ENCODE data around the gene ANTXRL.
"Not testable (repeated sequence)": the region's sequence is repeated elsewhere in the genome, so short reads cannot be mapped to it uniquely, and the experiment has no call there.

The ANTXRL gene

GRCh38 chr10:46315071-46315860, 28.5 kb downstream of the ANTXRL start:
- not testable (repeated sequence) for H3K4me1 Mint-ChIP-seq, H3K4me3 Mint-ChIP-seq, DNase-seq, H3K27me3 Mint-ChIP-seq, H3K9me3 Mint-ChIP-seq
- peak overlapping the region in 1 of 2 donors; percentile 9 for H3K27ac Mint-ChIP-seq
- ATAC-seq = peak; percentile 6

- H3K27ac Mint-ChIP-seq = no peak overlapping the region
- DNase-seq (no peak), ATAC-seq (no peak)
- H3K27me3 Mint-ChIP-seq = no peaks in the 10 kb centered on the region
- no peak overlapping the region for H3K4me3 Mint-ChIP-seq
- no peaks in the 10 kb centered on the region for H3K9me3 Mint-ChIP-seq
- no peaks in the 10 kb centered on the region for H3K4me1 Mint-ChIP-seq
Observed at GRCh38 chr10:46317370-46317769, 30.6 kb downstream of the ANTXRL start.

DNA sequence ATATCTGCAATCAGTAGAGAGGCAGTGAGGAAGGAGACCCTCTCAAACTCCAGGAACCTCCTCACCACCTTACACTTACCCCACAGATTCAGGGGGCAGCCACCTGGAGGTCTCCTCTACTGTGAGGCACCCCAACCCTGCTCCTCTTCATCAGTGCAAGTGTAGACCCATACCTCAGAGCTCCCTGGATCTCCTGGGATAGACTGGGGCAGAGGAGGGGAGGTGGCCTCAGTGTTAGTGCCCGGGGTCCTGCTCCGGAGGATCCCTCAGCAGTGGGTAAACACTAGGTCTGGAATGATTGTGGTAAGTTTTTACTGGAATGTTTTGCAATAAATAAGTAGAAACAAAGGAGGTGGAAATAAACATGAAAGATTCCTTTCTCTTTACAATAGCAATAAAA, 31.1 kb downstream of the ANTXRL start:
- H3K9me3 Mint-ChIP-seq = no peaks in the 10 kb centered on the region
- DNase-seq (no peak), ATAC-seq (no peak)
- no peaks in the 10 kb centered on the region for H3K27me3 Mint-ChIP-seq
- H3K4me1 Mint-ChIP-seq = no peaks in the 10 kb centered on the region
- no peak overlapping the region for H3K27ac Mint-ChIP-seq
- H3K4me3 Mint-ChIP-seq = no peak overlapping the region

- Mint-ChIP-seq H3K9me3 (no peaks in the 10 kb centered on the region), H3K4me3 (no peak overlapping the region), H3K27ac (no peak overlapping the region), H3K27me3 (no peaks in the 10 kb centered on the region), H3K4me1 (no peaks in the 10 kb centered on the region)
- DNase-seq (no peak), ATAC-seq (no peak)
Observed at GRCh38 chr10:46318799-46319198, 32.0 kb downstream of the ANTXRL start.

DNA sequence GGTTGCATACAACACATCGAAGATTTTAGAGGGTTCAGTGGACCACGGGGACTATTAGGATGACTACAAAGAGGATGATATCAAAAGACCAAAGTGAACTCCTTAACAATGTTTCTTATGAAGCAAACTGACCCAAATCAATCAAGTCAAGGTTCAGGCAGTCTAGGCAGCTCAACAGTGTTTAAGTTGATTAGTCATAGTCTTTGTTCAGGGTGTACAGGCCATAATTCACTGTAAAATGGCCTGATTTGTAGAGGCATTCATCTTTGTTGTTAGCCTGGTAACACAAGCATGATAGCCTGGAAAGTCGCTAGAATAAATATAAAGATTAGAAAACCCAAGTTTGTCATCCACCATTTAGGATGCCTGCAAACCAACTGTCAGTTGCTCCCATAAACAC, 32.6 kb downstream of the ANTXRL start:
- ATAC-seq (no peak), DNase-seq (no peak)
- no peaks in the 10 kb centered on the region for H3K27me3 Mint-ChIP-seq
- no peak overlapping the region for H3K27ac Mint-ChIP-seq
- no peak overlapping the region for H3K4me3 Mint-ChIP-seq
- no peaks in the 10 kb centered on the region for H3K4me1 Mint-ChIP-seq
- no peaks in the 10 kb centered on the region for H3K9me3 Mint-ChIP-seq

GRCh38 chr10:46321770-46322169, 35.0 kb downstream of the ANTXRL start:
- no peak overlapping the region for H3K4me3 Mint-ChIP-seq
- ATAC-seq (no peak), DNase-seq (no peak)
- H3K9me3 Mint-ChIP-seq = no peaks in the 10 kb centered on the region
- H3K27ac Mint-ChIP-seq = no peak overlapping the region
- no peaks in the 10 kb centered on the region for H3K27me3 Mint-ChIP-seq
- no peaks in the 10 kb centered on the region for H3K4me1 Mint-ChIP-seq

- ATAC-seq (no peak), DNase-seq (no peak)
- H3K9me3 Mint-ChIP-seq = no peaks in the 10 kb centered on the region
- H3K27me3 Mint-ChIP-seq = no peaks in the 10 kb centered on the region
- H3K4me1 Mint-ChIP-seq = no peaks in the 10 kb centered on the region
- H3K27ac Mint-ChIP-seq = no peak overlapping the region
- no peak overlapping the region for H3K4me3 Mint-ChIP-seq
Observed at GRCh38 chr10:46323176-46323575, 36.4 kb downstream of the ANTXRL start.

GRCh38 chr10:46325021-46325420, 38.2 kb downstream of the ANTXRL start:
- ATAC-seq = no peak
- H3K4me1 Mint-ChIP-seq = no peaks in the 10 kb centered on the region

GRCh38 chr10:46326066-46326465, 39.3 kb downstream of the ANTXRL start:
- H3K27ac Mint-ChIP-seq = no peak overlapping the region
- no peaks in the 10 kb centered on the region for H3K4me1 Mint-ChIP-seq
- no peak for DNase-seq
- no peak overlapping the region for H3K4me3 Mint-ChIP-seq
- no peak for ATAC-seq
- no peaks in the 10 kb centered on the region for H3K27me3 Mint-ChIP-seq
- no peaks in the 10 kb centered on the region for H3K9me3 Mint-ChIP-seq

More at GRCh38 chr10:46325021-46325420, 38.2 kb downstream of the ANTXRL start:
- Mint-ChIP-seq H3K4me3 (no peak overlapping the region), H3K9me3 (no peaks in the 10 kb centered on the region), H3K27me3 (no peaks in the 10 kb centered on the region), H3K27ac (no peak overlapping the region)
- no peak for DNase-seq

DNA sequence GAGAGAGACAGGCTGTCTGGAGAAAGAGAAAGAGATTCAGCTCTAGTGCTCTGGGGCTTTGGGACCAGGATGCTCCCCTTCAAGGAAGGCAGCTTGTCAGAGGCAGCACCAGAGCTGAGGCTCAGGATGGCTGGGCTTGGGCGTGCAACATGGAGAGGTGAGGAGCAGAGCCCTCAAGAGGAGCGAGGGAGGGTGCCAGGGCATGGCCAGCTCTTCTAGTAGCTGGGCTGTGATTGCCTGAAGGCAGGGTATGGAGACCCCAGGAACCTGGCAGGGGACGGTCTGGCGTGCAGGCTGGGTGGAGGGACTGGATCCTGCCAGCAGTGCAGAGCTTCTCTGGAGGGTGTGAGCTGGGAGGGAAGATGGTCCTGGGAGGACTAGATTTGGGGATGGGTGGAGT, 40.2 kb downstream of the ANTXRL start:
- Mint-ChIP-seq H3K4me1 (no peaks in the 10 kb centered on the region), H3K9me3 (no peaks in the 10 kb centered on the region), H3K27ac (peak overlapping the region in 1 of 2 donors; percentile 61), H3K27me3 (no peaks in the 10 kb centered on the region), H3K4me3 (no peak overlapping the region)
- DNase-seq (no peak), ATAC-seq (no peak)

DNA sequence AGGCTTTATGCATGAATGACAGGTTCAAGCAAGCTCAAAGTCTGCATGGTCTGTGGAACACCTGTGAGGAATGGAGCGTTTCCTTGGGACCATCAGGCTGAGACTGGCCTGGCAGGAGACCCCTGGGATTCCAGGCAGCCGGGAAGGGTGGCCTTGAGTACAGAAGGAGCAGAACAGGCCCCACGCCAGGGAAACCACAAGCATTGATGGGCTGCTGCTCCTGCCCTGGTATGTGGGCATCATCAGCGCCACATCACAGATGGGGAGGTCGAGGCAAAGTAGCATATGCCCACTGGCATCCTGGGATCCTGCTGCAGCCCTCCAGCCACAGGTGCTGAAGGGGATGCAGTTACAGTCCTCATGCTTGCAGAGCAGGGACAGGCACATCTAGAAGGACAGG, 40.9 kb downstream of the ANTXRL start:
- ATAC-seq (no peak), DNase-seq (no peak)
- Mint-ChIP-seq H3K4me1 (no peaks in the 10 kb centered on the region), H3K27me3 (no peaks in the 10 kb centered on the region), H3K9me3 (no peaks in the 10 kb centered on the region), H3K4me3 (no peak overlapping the region), H3K27ac (no peak overlapping the region)

GRCh38 chr10:46328853-46329689, 42.3 kb downstream of the ANTXRL start:
- H3K27me3 Mint-ChIP-seq = no peaks in the 10 kb centered on the region
- H3K4me1 Mint-ChIP-seq = no peaks in the 10 kb centered on the region
- DNase-seq (no peak), ATAC-seq (no peak)
- H3K27ac Mint-ChIP-seq = no peak overlapping the region
- H3K9me3 Mint-ChIP-seq = no peaks in the 10 kb centered on the region
- H3K4me3 Mint-ChIP-seq = no peak overlapping the region

DNA sequence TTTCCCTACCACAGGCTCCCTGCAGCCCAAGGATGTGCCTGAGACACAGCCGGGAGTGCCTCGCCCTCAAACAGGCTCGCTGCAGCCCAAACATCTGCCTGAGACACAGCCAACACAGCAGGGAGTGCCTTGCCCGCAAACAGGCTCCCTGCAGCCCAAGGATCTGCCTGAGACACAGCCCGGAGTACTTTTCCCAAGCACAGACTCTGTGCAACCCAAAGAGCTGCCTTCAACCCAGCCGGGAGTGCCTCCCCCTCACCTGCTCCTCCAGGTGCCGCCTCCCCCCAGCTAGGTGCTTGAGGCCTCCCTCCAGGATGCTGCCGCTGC, 42.9 kb downstream of the ANTXRL start:
- Mint-ChIP-seq H3K27ac (no peak overlapping the region), H3K4me3 (no peak overlapping the region), H3K4me1 (no peaks in the 10 kb centered on the region), H3K27me3 (no peaks in the 10 kb centered on the region), H3K9me3 (no peaks in the 10 kb centered on the region)
- ATAC-seq (no peak), DNase-seq (no peak)

- H3K27ac Mint-ChIP-seq = no peak overlapping the region
- DNase-seq (no peak), ATAC-seq (no peak)
- H3K4me1 Mint-ChIP-seq = no peaks in the 10 kb centered on the region
- H3K27me3 Mint-ChIP-seq = no peaks in the 10 kb centered on the region
- no peak overlapping the region for H3K4me3 Mint-ChIP-seq
- no peaks in the 10 kb centered on the region for H3K9me3 Mint-ChIP-seq
Observed at GRCh38 chr10:46330894-46331293, 44.1 kb downstream of the ANTXRL start.

DNA sequence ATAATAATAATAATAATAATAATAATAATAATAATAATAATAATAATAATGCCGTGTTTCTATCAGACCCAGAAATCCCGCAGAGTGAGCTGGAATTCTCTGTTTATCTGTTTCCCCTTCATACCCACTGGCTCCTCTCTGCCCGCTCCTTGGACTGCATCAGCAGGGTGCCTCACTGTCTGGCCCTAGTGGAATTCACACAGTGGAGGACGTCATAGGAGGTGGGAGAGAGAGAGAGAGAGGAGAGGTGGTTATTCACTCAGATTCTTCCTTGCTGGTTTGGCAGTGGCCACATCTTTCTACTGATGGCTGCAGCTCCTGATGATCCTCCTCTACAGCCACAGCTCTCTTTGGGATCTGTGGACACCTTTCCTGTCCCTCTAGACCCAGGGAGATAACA, 78.7 kb downstream of the ANTXRL start:
- not testable (repeated sequence) for ATAC-seq, H3K27ac Mint-ChIP-seq, H3K9me3 Mint-ChIP-seq, H3K4me1 Mint-ChIP-seq, H3K4me3 Mint-ChIP-seq, DNase-seq, H3K27me3 Mint-ChIP-seq

DNA sequence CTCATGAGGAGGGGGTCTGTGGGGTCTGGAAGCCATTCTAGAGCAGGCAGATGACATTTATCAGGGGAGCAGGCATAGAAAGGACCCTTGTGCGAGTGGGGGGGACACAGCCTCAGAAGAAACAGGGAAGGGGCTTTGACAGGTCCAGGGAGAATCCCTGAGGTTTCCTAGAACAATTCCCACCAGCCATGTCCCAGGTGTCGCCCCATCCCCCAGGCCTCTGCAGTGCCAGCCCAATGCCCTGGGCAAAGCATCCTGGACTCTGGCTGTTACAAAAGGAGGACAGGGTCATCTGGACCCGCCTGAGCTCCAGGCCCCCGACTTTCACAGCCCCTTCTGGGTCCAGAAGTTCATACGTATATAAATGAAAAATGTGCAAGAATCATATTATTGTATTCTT, 80.4 kb downstream of the ANTXRL start:
- not testable (repeated sequence) for H3K27ac Mint-ChIP-seq, H3K27me3 Mint-ChIP-seq, H3K4me1 Mint-ChIP-seq, DNase-seq, H3K4me3 Mint-ChIP-seq, H3K9me3 Mint-ChIP-seq, ATAC-seq
